NCI-H748 treated with DMSO at 0.1 percent for 48 hours (cell line): ENCODE measurements around the gene SPON2.

Source experiments
- DNase-seq: peaks from one replicate; lab custom pipeline; 2025; lab: John Stamatoyannopoulos, UW

Gene SPON2

DNA sequence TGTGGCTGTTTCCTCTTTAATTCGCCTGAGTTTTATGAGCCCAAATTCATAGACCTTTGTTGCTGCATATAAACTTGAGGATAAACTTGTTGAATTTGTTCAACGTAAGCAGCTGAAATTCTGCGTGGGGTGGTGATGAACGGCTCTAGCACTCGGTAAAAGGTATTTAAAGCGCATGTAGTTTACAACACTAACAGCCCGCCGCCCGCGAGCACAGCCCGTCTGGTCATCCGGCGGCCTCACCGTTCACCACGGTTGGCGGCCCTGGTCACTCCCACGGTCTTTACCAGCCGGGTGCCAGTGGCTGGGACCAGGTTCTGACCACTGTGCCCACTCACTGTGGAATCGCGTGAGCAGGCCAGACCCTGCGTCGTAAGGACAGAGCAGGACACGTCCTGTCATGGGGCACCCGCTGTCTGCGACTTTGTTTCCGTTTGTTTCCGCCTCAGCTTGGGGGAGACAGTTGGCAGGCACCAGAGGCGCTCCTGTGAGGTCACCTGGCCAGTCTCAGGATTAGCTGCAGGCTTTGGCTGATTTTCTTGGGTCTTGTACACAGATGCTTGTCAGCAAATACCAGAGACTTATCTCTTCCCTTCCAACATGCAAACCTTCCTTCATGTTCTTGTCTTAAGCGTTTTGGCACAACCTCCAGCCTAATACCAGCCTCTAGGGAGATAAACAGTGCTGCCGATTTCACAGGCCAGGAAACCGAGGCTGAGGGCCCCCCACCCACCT is 36.8 kb upstream of the SPON2 start:
- no peak for DNase-seq

DNA sequence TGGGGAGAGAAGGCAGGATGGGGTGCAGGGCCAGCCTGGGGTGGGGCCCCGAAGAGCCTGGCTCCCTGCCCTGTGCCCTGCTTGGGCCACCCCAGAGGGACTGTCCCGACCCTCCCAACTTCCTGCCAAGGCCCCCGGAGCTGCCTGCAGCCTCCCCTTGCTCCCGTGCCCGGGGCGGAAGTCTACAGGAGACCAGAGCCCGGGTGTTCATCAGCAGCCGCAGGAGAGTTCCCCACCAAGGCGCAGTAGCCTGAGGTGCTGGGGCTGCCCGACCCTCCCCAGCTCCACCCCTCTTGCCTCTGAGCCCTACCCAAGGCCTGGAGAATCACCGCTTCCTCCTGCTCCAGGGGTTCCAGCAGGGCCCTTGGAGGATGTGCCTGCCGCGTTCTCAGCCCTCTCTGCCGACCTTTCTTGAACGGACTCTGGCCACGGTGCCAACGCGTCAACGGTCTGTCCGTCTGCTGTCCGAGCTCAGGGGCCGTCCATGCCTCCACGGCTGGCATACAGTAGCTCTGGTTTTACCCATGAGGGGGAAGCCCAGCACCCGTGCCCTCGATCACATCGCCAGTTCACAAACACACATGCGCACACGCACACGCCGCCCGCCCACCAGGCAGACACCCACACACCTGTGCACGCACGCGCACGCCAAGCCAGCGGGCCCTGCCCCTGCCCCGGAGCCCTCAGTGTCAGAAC is 36.0 kb upstream of the SPON2 start:
- DNase-seq: no peak

GRCh38 chr4:1207603-1208265 is 35.4 kb upstream of the SPON2 start:
- DNase-seq: no peak

DNA sequence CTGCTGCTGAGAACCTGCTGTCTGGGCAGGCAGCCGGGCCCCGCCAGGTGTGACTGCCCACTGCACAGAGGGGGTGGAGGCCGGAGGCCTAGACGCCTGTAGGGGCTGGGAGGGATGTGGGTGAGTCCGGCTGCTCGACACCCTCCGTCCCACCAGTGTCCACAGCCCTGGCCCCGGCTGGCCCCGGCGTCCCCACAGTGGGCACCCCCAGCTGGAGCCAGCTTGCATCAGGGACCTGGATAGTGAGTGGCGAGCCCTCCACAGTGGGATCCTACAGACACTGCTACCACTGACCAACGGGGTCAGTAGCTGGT is 34.7 kb upstream of the SPON2 start:
- DNase-seq: no peak

GRCh38 chr4:1206299-1207156 is 34.1 kb upstream of the SPON2 start:
- DNase-seq: no peak

GRCh38 chr4:1205586-1206298 is 33.4 kb upstream of the SPON2 start:
- DNase-seq: no peak

GRCh38 chr4:1204828-1205585 is 32.6 kb upstream of the SPON2 start:
- no peak for DNase-seq

GRCh38 chr4:1204286-1204827 is 32.0 kb upstream of the SPON2 start:
- no peak for DNase-seq

DNA sequence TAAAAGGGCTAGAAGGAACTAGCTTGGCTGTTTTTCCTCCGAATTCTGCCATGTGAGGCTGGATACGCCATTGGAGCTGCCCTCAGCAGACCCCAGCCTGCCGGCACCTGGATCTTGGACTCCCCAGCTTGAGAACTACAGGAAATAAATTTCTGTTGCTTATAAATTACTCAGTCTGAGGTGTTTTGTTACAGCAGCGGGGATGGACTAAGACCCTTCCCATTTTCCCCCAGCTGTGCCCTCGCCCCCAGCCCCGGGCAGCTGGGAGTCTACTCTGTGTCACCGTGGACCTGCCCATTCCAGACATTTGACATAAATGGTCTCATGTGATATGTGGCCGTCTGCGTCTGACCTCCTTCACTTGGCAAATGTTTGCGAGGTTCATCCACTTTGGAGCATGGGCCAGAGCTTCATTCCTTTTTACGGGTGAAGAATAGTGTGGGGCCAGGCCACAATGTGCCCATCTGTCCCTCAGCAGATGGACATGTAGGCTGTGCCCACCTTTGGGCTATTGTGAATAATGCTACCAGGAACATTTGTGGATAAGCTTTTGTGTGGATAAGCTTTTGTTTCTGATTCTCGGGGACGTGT is 30.7 kb upstream of the SPON2 start:
- no peak for DNase-seq

- no peak for DNase-seq
Measured at GRCh38 chr4:1202526-1203011, 30.2 kb upstream of the SPON2 start.

DNA sequence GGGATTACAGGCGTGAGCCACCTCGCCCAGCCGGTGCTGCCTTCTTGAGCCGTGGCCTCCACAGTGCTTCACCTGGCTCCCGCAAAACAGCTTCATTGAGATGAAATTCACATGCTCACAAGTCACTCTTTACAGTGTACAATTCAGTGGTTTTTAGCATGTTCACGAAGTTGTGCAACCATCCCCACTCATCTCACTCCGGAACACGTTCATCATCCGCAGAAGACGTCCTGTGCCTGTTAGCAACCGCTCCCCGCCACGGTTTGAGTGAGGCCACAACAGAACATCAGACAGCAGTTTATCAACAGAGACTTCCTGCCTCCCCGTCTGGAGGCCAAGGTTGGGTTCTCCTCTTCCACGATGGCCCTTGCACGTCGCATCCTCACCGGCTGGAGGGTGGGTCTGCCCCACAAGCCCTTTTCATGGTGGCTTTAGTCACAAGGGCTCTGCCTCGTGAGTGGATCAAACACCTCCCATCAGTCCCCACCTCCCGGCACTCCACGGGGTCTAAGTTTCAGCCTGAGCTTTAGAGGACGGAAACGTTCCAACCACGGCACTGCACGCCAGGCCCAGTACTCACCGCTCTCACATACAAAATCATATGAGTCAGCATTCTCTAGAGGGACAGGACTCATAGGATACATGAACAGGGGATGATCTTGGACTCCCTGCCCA is 29.6 kb upstream of the SPON2 start:
- no peak for DNase-seq

- DNase-seq: no peak
Measured at GRCh38 chr4:1200425-1201035, 28.1 kb upstream of the SPON2 start.

GRCh38 chr4:1199556-1200331 is 27.4 kb upstream of the SPON2 start:
- DNase-seq: no peak

GRCh38 chr4:1198098-1198844 is 25.9 kb upstream of the SPON2 start:
- no peak for DNase-seq

GRCh38 chr4:1196421-1197183 is 24.2 kb upstream of the SPON2 start:
- DNase-seq: no peak

DNA sequence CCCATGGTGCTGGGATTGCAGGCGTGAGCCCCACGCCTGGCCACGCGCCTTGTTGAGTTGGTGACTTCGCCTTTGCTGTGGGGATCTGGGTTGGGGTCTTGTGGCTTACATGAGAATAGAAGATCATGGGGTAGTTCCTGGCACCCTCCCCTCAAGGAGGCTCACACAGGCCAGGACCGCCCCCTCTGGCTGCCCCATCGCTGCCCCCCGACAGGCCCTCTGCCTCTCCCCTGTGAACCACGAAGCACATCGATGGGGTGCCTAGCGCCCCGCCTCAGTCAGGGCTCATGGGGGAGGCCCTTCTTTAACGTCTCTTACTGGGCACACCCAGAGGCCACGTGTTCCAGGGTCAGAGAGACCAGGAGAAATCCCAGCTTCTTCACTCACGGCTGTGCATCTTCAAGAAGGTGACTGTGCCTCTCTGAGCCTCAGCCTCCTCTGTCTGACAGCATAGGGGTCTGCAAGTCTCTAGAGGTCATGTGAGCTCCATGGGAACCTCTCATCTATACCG is 23.6 kb upstream of the SPON2 start:
- DNase-seq: no peak
